GM10248 (cell line): ENCODE results near the gene TGFBR2.

ENCODE experiments used
- CTCF ChIA-PET: fragments of 300-600 bp; sonication (Branson Sonifier 250); formaldehyde crosslinking; extraction: SDS; loops from one replicate; lab custom pipeline; 2021; ENCODE audit warnings: antibody characterized with exemption; lab: Yijun Ruan, JAX
- POLR2A ChIA-PET: fragments of 350-650 bp; sonication (Branson Sonifier 250); formaldehyde crosslinking; extraction: SDS; loops from one replicate; lab custom pipeline; 2020; ENCODE audit warnings: antibody characterized with exemption; lab: Yijun Ruan, JAX
- DNase-seq: peaks from one replicate; pipeline ENCODE4 v3.0.0; 2012; ENCODE audit errors: extremely low spot score
- TF ChIP-seq, protein P1 (sequence below): IDR thresholded peaks from 2 replicates; pipeline ENCODE4 v1.5.1; 2012; ENCODE audit warnings: mild to moderate bottlenecking, low read depth; ENCODE audit errors: extremely low read depth, missing control alignments, control extremely low read depth

Gene TGFBR2

DNA sequence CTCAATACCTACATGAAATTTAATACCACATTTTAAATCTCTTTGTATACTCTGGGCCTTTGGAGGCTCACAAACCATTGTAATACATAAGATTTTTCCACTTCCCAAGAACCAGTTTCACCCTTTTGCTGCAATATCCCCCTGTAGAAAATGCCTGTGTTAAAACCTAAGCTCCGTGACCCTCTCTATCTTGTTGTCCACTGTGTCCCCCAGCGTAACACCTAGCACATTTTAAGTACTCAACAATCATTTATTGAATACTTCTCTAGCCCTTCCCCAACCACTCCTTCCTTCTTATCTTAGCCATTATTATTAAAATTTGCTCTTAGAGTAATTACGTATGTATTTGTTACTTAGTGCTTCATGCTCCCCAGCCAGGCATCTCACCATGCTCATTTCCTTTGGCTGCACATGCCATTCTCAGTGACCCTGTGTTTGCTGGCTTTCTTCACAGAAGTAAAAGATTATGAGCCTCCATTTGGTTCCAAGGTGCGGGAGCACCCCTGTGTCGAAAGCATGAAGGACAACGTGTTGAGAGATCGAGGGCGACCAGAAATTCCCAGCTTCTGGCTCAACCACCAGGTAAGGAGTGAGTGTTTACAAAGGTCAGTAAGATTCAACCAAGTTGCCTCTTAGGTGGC lies 81.6 kb downstream of the TGFBR2 start:
- POLR2A ChIA-PET, result no interaction called here
- TF ChIP-seq, protein P1, sequence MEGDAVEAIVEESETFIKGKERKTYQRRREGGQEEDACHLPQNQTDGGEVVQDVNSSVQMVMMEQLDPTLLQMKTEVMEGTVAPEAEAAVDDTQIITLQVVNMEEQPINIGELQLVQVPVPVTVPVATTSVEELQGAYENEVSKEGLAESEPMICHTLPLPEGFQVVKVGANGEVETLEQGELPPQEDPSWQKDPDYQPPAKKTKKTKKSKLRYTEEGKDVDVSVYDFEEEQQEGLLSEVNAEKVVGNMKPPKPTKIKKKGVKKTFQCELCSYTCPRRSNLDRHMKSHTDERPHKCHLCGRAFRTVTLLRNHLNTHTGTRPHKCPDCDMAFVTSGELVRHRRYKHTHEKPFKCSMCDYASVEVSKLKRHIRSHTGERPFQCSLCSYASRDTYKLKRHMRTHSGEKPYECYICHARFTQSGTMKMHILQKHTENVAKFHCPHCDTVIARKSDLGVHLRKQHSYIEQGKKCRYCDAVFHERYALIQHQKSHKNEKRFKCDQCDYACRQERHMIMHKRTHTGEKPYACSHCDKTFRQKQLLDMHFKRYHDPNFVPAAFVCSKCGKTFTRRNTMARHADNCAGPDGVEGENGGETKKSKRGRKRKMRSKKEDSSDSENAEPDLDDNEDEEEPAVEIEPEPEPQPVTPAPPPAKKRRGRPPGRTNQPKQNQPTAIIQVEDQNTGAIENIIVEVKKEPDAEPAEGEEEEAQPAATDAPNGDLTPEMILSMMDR, result no peak
- CTCF ChIA-PET, result interaction anchor here (0.9 to 1.5 kb wide), 2 partner anchors 11 to 646 kb away, joined by 3 read pairs; no protein-coding TSS in a partner anchor
- no peak for DNase-seq

DNA sequence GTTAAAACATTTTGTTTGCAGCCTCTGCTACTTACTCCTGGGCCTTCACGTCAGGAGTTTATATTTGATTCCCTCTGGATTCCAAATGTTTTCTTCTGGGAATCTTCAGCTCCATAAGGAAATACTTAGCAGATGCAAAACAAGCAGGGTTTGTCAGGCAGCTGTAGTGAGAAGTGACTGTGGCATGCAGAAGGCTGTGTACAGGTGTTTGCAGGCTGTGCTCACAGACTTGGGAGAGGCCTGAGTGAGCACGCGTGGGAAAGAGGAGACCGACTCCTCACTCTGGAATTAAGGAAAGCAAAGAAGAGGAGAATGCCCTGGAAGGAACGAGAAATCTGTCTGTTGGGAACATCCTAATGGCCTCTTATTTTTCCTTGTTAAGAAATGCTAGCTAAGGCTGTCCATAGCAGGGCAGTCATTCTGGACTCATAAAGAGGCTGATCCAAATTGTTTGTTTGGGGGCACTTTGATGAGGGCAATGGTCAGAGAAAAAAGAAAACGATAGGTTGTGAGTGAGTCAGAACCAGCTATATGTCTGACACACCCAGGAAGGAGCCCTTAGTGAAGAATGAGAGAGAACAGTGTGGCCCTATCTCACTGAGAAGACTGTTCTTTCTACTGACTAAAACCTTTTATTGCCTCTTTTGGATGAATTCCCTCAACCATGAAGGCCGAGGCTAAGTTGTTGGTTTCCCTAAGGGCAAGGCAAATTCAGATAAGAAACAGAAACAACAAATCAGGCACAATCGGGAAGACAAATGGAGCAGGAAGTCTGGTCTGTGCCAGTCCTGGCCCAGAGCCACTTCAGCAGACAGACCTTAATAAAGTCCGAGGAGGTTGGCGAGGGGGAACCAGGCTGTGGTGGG lies 82.6 kb downstream of the TGFBR2 start:
- DNase-seq, result no peak

DNA sequence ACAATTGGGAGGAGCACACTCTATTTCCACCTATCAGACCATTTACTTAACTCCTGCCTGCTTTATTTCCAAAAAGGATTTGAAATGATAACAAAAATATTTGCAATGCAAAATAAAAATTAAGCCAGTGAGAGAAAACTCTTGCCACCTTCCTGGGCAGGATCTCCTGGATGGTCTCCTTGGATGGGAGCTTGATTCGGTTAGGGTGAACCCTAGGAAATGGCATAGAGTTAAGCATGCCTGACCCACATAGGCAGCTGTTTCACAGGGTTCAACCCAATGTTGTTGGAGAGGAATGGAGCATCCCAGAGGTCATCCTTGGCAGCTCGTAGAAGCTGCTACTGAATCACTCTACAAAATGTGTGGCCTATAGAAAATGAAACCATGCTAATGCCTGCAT lies 83.8 kb downstream of the TGFBR2 start:
- TF ChIP-seq, protein P1, result no peak
- CTCF ChIA-PET, result interaction anchor here (1.0 to 5.1 kb wide), 2 partner anchors 12 to 648 kb away, joined by 3 to 40 read pairs; no protein-coding TSS in a partner anchor
- POLR2A ChIA-PET, result no interaction called here
- no peak for DNase-seq

More for the DNA sequence above, 82.6 kb downstream of the TGFBR2 start:
- TF ChIP-seq, protein P1, result no peak
- POLR2A ChIA-PET, result no interaction called here
- CTCF ChIA-PET, result interaction anchor here (0.9 to 1.5 kb wide), 2 partner anchors 10 to 647 kb away, joined by 3 read pairs; no protein-coding TSS in a partner anchor

DNA sequence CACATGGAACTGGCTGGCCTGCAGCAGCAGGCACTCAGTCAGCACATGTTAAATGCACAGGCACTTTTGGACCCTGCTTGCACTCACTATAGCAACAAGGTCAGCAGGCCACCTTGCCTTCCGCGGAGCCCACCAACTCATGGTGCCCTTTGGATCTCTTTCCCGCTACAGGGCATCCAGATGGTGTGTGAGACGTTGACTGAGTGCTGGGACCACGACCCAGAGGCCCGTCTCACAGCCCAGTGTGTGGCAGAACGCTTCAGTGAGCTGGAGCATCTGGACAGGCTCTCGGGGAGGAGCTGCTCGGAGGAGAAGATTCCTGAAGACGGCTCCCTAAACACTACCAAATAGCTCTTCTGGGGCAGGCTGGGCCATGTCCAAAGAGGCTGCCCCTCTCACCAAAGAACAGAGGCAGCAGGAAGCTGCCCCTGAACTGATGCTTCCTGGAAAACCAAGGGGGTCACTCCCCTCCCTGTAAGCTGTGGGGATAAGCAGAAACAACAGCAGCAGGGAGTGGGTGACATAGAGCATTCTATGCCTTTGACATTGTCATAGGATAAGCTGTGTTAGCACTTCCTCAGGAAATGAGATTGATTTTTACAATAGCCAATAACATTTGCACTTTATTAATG lies 85.0 kb downstream of the TGFBR2 start:
- TF ChIP-seq, protein P1, result no peak
- ChIA-PET CTCF (interaction anchor here (0.9 to 5.1 kb wide), 7 partner anchors 9 to 679 kb away, joined by 3 to 40 read pairs (median 6); no protein-coding TSS in a partner anchor), POLR2A (no interaction called here)
- DNase-seq, result no peak

GRCh38 chr3:30691944-30692343 lies 85.5 kb downstream of the TGFBR2 start:
- no peak for DNase-seq
- ChIA-PET POLR2A (no interaction called here), CTCF (interaction anchor here (0.9 to 5.1 kb wide), 7 partner anchors 9 to 680 kb away, joined by 3 to 40 read pairs (median 6); no protein-coding TSS in a partner anchor)
- TF ChIP-seq, protein P1, result no peak
